GM18508 (cell line): ENCODE measurements around the gene SLC39A11.
"Not testable (repeated sequence)": the region's sequence is repeated elsewhere in the genome, so short reads cannot be mapped to it uniquely, and the experiment has no call there.

Source experiments
- ATAC-seq: cut with Tn5 transposase; IDR thresholded peaks from one replicate; pipeline ENCODE4 v1.9.1; 2021; ENCODE audit warnings: moderate number of reproducible peaks; ENCODE audit not compliant: insufficient read depth, unreplicated experiment

SLC39A11 gene

DNA sequence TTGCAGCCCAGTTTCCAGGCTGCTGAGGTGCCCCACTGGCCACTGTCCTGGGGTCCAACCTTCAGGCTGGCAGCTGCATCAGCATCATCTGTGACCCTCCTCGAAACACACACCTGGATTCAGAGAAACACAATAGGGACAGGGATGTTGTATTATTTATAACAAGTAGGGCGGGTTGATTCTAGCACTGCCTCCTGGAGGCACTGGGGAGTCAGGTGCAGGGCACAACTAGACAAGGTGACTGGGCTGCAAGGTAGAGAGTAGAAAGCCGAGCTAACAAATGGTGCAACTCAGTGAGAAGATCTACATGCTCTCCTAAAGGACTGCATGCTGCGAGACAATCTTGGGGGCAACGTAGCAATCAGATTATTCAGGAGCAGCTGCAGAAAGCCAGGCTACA lies 317.3 kb downstream of the SLC39A11 start:
- no peak for ATAC-seq

DNA sequence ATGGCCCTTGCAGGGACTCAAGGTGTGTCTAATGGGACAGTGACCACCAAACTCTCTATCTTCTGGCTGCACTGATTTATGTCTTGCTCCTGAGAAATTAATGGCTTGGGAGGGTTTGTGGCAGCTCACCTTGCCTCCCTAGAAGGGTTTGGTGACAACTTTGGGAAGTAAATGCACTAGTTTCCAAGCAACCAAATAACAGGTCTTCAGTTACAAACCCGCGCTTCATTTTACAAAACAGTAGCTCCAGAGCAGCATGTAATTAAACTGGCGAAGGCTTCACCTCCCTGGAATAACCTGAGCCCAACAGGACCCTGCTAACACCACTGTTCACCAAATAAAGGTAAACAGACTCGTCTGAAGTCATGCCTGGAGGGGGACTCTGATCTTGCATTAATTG lies 318.3 kb downstream of the SLC39A11 start:
- no peak for ATAC-seq

DNA sequence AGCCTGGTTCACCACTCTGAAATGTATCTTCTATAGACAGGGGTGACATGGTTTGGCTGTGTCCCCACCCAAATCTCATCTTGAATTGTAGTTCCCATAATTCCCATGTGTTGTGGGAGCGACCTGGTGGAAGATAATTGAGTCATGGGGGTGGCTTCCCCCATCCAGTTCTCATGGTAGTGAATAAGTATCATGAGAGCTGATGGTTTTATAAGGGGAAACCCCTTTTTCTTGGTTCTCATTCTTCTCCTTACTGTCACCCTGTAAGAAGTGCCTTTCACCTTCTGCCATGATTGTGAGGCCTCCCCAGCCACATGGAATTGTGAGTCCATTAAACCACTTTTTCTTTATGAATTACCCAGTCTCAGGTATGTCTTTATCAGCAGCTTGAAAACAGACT lies 319.3 kb downstream of the SLC39A11 start:
- ATAC-seq: not testable (repeated sequence)

DNA sequence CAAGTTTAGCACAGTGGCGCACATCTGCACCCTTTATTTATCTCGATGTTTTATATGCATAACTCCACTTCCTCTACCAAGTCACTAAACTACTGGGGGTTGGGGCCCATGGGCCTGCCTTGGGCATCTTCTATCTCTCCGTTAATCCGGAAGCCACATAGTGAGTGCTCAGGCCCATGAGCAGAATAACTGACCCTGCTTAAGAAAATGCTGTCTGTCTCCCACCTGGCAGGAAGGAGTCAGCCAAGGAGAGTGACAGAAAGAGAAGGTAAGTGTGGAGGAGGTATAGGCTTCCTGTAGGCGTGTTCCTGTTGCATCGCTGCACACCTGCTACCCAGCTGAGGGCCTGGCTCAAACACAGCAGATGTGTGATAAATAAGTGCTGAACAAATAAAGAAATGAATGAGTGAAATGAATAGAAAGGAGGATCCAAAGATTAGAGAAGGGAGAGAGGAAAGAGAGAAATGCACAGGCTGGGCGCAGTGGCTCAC lies 320.1 kb downstream of the SLC39A11 start:
- no peak for ATAC-seq

DNA sequence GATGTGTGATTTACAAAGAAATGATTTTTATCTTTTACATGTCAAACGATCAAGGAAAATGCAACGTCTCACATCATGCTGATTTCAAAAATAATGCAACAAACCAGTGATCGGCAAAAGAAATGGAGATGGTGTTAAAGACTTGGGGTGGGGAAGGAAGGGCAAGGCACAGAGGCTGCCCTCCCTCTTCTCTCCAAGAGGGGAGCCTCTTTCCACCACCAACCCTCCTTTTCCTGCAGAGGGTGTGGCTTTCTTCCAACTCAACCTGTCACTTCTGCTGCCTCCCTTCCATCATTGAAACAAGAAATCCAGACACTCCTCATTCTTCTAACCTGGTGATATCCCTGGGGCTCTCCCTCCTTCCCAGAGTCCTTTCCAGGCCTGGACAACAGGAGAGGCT lies 320.8 kb downstream of the SLC39A11 start:
- ATAC-seq: no peak

DNA sequence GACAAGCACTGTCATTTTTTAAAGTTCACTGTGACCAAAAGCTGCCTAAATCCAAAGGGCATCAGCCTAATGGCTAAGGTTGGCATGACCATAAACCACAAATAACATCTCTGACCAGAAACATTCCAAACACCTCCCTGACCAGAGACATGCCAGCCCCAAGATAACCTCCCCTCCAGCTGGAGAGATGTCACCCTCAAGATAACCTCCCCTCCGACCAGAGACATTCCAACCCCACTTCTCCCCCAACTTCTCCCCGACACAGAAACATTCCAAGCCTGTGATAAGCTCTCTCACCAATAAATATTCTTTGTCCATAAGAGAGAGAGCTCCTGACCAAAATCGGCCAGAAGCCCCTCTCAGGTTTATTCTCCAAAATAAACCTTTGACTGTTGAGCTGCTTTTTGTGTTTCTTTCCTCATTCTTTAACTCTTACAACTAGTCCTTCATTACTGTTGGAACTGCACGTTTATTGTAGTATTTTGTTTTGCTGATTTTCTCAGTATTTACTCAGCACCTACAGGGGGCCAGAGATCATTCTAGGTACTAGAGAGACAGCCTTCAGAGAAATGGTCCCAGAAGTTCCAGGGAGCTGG lies 325.6 kb downstream of the SLC39A11 start:
- no peak for ATAC-seq

DNA sequence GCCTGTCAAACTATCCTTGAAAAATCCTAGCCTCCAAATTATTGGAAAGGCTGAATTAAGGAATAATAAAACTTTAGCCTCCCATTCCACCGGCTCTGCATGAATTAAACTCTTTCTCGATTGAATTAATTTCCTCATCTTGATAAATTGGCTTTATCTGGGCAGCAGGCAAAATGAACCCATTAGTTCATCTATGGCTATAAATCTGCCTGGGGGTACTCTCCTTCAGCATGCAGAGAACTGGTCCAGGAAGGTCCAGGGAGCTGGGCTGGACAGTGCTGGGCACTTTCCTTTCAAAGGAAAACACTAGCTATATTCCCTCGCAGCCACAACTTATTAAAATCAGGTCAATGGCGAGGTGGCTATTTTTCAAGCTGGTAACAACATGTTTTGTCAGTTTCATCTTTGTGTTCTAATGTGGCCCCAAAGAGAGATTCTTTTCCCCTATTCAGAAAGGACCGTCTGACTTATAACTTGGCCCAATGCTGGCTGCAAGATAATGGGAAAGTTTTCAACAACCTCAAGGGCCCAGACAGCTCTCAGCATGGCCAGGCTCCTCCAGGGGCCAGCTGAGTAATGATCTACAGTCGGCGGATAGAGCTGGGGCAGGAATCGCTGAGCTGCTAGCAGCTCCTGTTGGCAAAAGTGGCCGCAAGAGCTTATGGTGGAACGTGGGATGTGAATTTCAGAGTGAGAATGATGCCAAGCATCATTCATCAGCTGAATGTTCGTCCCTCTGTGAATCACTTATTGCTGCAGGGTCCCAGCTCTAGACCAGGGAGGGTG lies 326.9 kb downstream of the SLC39A11 start:
- ATAC-seq: no peak

DNA sequence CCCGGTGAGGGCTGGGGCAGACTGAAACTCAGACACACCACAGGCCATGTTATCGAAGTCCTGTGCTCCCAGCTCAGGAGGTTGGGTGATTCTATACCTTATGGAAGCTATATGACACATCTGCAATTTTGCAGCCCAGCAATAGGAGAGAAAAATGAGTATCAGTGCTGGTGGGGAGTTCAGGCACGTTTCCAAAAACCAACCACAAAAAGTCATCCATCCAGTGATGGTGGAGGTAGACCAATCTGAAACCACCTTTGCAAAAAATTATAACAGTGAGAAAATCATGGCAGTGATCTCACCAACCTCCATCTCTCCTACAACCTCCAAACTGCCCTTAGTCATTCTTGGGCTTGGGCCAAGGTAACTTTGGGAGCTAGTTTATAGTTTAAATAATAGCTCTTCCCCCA lies 327.9 kb downstream of the SLC39A11 start:
- ATAC-seq: no peak

DNA sequence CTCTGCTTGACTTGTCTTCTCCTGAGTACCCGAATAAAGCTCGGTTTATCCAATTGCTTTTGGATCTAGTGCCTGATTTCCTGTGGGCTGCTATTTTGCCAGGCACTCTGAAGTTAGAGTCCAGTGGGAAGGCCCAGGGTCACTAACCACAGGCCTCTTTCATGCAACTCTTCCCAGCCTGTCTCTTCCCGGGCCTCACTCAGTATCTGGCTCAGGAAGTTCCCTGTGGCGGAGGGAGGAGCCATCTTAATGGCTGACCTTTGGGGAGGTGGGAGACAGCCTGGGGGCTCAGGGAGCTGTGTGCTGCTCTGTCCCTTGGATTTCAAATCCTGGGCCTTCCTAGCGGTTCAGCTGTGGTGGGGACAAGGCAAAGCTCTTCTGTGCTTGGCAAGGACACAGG lies 328.5 kb downstream of the SLC39A11 start:
- no peak for ATAC-seq

DNA sequence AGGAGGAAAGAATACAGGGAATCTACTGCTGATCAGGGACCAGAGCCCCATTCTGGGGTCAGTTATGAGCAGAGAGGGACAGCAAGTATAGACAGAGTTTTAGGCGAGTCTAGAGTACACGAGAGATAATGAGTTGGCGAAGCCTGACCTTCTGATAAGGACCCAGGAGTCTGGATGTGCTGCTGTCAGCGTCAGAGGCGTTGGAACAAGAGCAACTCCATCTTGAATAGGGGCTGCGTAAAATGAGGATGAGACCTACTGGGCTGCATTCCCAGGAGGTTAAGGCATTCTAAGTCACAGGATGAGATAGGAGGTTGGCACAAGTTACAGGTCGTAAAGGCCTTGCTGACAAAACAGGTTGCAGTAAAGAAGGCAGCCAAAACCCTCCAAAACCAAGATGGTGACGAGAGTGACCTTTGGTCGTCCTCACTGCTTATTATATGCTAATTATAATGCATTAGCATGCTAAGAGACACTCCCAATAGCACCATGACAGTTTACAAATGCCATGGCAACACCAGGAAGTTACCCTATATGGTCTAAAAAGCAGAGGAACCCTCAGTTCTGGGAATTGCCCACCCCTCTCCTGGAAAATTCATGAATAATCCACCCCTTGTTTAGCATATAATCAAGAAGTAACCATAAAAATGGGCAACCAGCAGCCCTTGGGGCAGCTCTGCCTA lies 330.5 kb downstream of the SLC39A11 start:
- not testable (repeated sequence) for ATAC-seq

DNA sequence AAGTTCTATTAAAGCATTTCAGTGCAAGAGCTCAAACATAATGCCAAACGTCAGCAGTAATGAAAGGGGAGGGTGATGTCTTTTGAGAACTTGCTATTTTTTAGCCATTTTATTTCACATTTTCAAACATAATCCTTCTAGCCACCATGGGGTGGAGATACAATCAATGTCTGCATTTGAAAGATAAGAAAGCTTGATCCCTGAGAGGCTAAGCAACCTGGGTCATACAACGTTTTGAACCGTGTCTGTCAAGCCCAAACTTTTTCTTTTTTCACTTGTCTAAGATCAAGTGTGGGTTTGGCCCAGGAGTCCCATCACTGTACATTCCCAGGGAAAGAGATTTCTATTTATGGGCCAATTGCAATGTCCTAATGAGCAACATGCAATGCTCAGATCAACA lies 331.1 kb downstream of the SLC39A11 start:
- no peak for ATAC-seq

DNA sequence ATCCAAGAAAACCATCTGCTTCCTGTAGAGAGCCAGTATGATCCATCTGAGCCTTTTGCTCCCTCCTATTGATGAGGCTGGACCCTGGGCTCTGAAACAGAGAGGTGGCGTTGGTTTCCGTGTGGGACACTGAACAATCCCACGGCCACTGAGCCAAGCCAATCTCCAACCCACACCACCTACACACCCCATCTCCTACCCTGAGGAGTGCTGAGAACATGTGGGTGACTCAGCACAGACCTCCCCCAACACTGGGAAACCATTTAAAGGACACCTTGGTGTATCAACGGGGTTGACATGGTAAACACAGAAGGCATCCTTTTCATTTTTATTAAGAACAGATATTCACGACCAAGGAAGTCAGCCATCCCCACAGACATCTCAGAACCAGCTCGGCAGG lies 332.1 kb downstream of the SLC39A11 start:
- ATAC-seq: no peak

DNA sequence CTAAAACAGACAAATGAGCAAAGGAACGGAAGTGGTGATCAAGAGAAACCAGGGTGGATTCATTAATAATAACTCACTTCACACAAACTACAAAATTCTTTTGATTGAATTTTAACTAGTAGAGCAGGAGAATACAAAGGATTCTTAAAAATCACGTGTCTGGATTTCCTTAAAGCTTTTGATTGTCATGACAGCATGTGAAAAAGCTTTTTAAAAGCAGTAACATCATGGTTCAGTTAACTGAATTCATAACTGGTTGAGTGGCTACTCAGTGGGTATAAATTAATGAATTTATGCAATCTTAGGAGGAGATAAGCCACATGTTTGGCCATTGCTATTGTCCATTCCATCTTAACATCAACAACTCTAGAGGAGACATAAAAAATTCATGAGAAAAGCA lies 333.2 kb downstream of the SLC39A11 start:
- no peak for ATAC-seq

DNA sequence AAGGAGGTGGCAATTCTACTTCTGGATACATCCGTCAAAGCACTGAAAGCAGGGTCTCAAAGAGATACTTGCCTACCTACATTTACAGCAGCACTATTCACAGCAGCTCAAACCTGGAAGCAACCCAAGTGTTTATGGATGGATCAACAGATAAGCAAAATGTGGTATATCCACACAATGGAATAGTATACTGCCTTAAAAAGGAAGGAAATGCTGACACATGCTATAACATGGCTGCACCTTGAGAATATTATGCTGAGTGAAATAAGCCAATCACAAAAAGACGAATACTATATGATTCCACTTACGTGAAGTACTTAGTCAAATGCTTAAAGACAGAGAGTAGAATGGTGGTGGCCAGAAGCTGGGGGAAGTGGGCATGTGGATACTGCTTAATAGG lies 336.2 kb downstream of the SLC39A11 start:
- ATAC-seq: no peak

DNA sequence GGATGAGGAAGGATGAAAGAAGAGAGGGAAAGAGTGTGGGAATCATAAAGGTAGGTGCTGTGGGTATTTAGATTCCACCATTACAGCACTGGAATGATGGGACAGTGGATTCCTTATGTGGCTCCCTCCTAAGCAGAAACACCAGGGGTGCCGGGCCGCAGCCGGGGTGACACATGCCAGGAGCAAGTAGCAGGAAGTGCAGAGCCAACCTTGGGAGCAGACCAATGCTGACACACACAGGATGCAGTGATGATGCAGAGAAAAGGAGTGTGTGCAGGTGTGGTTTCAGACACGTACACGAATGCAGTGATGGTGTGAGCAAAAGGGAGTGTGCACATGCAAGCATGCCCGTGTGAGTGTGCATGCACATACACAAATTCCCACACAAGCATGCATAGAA lies 338.0 kb downstream of the SLC39A11 start:
- no peak for ATAC-seq

DNA sequence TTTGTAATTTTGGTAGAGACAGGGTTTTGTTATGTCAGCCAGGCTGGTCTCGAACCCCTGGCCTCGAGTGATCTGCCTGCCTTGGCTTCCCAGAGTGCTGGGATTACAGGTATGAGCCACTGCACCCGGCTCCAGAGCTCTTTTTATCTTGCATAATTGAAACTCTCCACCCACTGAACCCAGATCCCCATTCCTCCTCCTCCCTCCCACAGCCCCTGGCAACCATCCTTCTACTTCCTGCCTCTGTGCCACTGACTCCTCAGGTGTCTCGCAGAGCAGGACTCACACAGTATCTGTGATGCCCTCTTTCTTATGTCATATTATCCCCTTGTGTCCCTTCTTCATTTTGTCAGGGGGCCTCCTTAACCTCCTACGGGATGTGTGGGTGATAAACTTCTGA lies 340.7 kb downstream of the SLC39A11 start:
- no peak for ATAC-seq

DNA sequence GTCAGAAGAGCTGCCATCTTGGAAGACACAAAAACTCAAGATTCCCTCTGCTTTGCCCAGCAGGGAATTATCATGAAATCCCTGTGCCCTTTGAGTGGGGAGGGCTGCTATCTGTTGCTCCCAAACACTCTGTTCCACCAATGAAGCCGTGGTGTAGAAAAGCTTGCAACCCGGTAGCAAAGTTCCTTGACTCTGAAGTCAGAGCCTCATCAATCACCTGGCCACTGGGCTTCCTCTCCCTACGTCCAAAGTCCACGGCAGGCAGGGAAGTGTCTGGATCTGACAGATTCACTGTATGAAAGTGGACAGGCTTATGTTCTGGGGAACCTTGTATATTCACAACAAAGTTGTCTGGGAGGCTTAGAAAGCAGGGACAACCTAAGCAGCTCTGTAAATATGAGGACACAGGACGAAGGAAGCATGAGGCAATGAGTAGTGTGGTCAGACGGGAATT lies 343.3 kb downstream of the SLC39A11 start:
- no peak for ATAC-seq

DNA sequence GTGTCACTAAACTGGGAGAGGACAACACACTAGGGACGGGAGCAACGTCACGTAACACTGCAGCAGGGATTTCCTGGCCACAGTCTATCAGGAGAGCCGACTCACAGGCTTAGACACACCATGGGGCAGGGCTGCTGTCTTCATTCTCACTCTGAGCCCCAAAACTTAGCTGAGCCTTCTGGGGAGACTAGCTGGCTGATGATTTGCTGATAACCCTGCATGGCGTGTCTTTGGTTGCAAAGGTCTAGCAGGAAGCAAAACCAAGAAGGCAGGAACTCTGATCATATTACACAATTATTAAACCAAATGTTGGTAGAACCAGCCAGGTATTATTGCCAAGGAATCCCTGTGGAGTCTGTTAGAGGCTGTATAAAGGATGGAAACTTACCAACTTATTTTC lies 345.0 kb downstream of the SLC39A11 start:
- no peak for ATAC-seq

DNA sequence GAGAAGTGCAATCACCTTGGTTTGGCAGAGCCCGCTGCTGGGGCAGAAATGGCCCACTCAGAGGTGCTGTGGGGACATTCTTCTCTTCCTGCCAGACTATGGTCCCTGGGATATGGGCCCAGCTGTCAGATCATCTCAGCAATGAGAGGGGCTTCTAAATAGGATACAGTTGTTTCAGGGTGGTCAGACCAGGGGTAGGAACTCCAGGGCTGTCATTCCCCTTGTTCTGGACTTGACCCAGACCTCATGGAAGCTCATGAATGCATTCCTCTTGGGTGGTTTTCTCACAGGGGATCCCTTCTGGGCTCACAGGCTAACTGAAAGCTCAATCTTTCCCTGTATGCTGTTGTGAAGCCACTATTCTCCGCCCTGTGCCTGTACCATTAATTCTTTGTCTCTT lies 347.2 kb downstream of the SLC39A11 start:
- ATAC-seq: no peak

DNA sequence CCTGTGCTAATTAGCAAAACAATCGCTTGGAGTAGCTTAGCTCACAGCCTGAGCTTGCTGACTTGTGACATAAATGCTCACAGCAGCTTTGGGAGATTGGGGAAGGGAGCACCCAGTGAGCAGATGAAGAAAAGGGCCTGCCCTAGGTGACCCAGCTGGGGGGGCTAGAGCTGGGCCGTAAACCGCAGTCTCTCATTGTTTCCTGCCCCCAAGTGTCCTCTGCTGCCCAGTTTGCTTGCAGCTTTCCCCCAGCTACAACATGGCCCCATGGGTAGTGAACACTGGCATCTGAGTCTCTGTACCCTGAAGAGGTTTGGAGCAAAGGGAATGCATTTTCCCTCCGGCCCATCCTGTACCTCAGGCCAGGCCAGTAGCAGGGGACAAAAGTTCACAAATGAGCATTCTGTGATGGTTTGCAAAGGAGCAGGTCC lies 349.4 kb downstream of the SLC39A11 start:
- no peak for ATAC-seq

DNA sequence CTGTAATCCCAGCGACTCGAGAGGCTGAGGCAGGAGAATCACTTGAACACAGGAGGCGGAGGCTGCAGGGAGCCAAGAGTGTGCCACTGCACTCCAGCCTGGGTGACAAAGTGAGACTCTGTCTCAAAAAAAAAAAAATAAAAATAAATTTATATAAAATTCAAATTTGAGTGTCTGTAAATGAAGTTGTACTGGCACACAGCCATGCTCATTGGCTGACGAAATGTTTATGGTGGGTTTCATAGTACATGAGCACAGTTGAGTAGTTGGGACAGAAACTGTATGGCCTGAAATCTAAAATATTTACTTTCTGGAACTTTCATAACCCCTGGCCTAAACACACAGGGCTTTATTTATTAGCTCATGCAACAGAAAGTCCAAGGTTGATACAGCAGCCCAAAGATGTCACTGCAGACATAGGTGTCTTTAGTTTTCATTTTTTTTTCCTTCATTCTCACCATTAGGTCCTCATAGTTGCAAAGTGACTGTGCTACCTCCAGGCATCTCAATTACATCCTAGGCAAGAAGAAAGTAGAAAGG lies 355.3 kb downstream of the SLC39A11 start:
- no peak for ATAC-seq
